GM18861 (cell line): ENCODE measurements around the gene TBC1D9.

Source experiments
- ATAC-seq: cut with Tn5 transposase; IDR thresholded peaks from one replicate; pipeline ENCODE4 v1.9.1; 2021; ENCODE audit not compliant: unreplicated experiment

TBC1D9 gene

DNA sequence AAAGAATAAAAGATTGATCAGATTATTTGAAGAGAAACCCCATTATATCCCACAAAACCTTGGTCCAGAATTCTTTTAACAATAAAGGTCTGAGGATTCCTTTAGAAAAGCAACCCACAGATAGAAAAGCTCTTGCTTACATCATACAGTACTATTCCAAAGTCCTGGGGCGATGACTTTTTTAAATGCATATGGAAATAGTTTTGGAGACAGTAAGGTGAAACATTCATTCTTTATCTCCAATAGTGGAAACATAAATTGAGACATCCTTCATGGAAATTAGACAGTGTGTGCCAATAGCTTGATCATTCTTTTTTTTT is 101.7 kb downstream of the TBC1D9 start:
- no peak for ATAC-seq

GRCh38 chr4:140653718-140654494 is 102.3 kb downstream of the TBC1D9 start:
- ATAC-seq: no peak

DNA sequence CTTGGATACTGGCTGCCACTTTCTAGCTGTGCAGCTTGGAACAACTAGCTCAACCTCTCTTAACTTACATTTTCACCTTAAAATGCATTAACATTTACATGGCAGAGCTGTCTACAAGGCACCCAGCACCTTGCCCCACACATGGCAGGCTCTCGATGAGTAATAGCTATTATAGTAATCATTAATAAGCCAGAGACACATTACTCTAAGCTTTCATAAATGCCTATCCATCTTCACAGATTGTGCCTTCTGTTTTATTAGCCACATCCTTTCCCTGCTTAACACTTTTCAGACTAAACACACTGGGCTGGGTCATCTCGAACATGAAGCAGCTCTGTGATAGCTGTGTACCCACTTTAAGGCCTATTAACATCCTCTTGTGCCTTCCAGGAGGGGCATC is 103.6 kb downstream of the TBC1D9 start:
- ATAC-seq: no peak

DNA sequence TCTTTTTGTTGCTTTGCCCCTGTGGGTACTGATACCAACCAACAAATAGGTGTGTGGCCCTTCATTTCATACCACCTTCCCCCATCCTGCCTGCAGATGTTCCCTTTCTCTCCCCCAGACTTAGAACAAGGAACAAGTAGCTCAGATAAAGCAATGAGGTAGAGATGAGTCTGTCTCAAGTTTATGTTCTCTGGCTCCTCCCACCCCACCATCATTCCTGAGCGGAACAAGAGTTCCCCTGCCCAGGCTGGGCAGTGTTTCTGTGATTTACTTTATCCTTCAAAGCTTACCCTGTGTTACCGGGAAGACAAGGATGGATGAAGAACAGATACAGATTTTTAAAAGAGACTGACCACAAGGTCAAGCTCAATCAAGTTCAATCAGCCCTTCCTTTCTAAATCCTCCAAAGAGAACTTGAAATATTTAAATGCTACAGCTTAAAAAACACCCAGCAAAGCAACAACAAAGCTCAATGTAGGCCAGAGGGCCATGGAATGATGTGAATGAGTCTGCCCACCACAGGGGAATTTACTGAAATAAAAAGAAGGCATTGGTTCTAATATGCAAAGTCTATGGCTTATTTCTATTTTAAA is 107.4 kb downstream of the TBC1D9 start:
- no peak for ATAC-seq

- no peak for ATAC-seq
Observed at GRCh38 chr4:140645614-140646412, 110.4 kb downstream of the TBC1D9 start.

GRCh38 chr4:140645196-140645595 is 111.0 kb downstream of the TBC1D9 start:
- no peak for ATAC-seq

- no peak for ATAC-seq
Observed at GRCh38 chr4:140644470-140645185, 111.6 kb downstream of the TBC1D9 start.

DNA sequence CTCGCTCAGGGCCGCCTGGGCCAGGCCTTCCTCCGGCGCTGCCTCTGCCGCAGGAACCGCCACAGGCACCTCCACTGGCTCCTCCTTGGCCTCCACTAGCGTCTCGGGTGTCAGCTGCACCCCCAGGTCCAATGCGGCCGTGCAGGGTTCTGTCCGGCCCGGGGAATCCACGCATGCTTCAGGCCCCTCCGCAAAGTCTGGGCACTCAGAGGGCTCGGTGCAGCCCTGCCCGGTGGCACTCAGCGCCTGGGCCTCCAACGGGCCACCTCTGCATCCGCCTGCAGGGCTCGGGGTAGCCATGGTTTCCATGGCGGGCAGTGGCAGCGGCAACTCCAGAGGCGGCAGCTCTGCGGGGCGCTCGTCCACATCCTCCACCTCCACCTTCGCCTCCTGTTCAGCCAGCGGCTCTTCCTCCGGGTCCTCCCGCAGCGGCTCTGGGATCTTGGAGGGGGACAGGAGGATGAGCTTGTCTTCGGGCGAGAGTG is 112.6 kb downstream of the TBC1D9 start:
- ATAC-seq: no peak

- ATAC-seq: no peak
Observed at GRCh38 chr4:140642674-140643437, 113.3 kb downstream of the TBC1D9 start.

- ATAC-seq: no peak
Observed at GRCh38 chr4:140641789-140642439, 114.3 kb downstream of the TBC1D9 start.

- no peak for ATAC-seq
Observed at GRCh38 chr4:140641105-140641555, 115.1 kb downstream of the TBC1D9 start.

- ATAC-seq: no peak
Observed at GRCh38 chr4:140640150-140640748, 115.9 kb downstream of the TBC1D9 start.

DNA sequence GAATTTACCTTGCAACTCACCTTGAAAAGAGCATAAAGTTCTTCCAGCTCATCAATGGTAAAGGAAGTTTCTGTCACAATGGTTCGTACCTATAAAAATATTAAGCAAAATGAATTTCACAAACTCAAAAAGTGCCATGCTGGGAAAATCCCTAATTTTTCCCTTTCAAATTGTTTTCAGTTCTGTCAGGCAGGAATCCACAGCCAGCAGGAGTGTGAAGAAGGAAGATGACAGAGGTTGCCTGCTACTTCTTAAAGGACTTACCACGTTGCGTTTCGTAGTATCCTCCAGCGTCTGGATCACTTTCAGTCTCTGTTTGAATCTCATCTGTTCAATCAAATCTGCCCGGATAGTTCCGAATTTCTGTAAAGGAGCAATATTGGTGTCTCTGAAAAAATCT is 117.1 kb downstream of the TBC1D9 start:
- ATAC-seq: no peak

DNA sequence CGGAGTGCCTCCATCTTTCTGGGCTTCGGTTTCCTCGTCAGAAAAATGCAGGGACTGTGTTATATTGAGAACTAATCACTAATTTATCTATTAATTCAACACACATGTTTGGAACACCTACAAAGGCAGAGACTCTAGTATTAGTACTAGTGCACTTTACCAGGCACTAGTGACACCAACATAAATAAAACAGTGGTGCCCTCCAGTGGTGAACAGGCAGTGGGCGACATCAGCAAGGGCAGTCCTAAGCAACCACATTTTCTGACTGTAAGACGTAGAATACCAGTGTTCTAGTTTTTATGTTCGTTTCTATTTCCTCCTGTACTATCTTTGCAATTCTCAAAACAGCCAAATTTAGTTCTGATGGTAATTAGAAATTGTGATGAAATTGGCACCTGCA is 118.3 kb downstream of the TBC1D9 start:
- ATAC-seq: peak; percentile 88

DNA sequence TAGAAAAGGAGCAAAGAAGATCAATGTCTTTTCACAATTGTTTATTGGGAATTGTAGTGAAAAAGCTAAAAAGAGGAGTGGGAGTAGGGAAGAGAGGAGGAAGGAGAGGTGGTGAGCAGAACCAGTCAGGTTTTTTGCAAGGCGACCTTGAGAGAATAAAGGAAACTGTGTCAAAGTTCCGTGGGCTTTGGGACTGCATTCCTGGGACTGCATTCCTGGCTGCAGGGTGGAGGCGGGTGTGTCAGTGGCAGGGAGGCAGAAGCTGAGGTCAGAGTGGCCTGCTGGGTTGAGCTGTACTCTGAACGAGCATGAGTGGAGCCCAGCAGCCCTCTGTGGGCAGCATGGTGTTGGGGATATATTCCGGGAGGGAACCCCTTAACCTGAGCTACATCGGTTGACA is 120.6 kb downstream of the TBC1D9 start:
- no peak for ATAC-seq

GRCh38 chr4:140633951-140634350 is 122.2 kb downstream of the TBC1D9 start:
- no peak for ATAC-seq

DNA sequence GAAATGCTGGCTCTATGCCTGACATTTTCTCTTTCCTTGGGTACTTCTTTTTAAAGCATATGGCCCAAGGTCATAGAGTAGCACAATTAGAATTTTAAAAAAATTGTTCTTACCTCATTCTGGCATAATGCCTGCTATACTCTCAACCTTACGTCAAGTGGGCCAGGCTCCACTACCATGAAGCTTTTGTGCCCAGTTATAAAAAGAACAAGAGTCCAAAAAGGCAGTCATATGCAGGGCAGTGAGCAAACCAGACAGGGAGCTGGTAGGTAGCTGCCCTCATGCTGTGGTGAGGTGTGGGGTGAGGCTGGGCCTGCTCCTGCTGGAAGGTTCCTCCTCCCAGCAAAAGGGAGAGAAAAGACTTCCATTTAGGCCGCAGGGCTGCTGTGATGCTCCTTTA is 123.1 kb downstream of the TBC1D9 start:
- no peak for ATAC-seq

- ATAC-seq: no peak
Observed at GRCh38 chr4:140630246-140630645, 125.9 kb downstream of the TBC1D9 start.

- ATAC-seq: no peak
Observed at GRCh38 chr4:140628016-140628415, 128.2 kb downstream of the TBC1D9 start.
